GM10248 (cell line): Measurements from ENCODE around the gene CCDC92B.
"Not testable (repeated sequence)": the region's sequence is repeated elsewhere in the genome, so short reads cannot be mapped to it uniquely, and the experiment has no call there.

Source experiments
- CTCF ChIA-PET: fragments of 300-600 bp; sonication (Branson Sonifier 250); formaldehyde crosslinking; extraction: SDS; loops from one replicate; lab custom pipeline; 2021; ENCODE audit warnings: antibody characterized with exemption; lab: Yijun Ruan, JAX
- POLR2A ChIA-PET: fragments of 350-650 bp; sonication (Branson Sonifier 250); formaldehyde crosslinking; extraction: SDS; loops from one replicate; lab custom pipeline; 2020; ENCODE audit warnings: antibody characterized with exemption; lab: Yijun Ruan, JAX
- DNase-seq: peaks from one replicate; pipeline ENCODE4 v3.0.0; 2012; ENCODE audit errors: extremely low spot score
- TF ChIP-seq, protein P1 (sequence below): IDR thresholded peaks from 2 replicates; pipeline ENCODE4 v1.5.1; 2012; ENCODE audit warnings: mild to moderate bottlenecking, low read depth; ENCODE audit errors: extremely low read depth, missing control alignments, control extremely low read depth

Gene CCDC92B

DNA sequence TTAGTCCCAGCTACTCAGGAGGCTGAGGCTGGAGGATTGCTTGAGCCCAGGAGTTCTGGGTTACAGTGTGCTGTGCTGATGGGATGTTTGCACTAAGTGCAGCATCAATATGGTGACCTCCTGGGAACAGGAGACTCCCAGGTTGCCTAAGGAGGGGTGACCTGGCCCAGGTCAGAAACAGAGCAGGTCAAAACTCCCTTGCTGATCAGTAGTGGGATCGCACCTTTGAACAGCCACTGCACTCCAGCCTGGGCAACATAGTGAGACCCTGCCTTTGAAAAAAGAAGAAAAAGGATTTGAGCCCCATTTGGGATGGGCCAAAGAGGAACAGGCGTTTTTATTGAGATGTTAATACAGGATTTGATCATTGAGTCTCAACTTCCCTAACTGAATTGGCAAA is 68.5 kb downstream of the CCDC92B start:
- TF ChIP-seq, protein P1, sequence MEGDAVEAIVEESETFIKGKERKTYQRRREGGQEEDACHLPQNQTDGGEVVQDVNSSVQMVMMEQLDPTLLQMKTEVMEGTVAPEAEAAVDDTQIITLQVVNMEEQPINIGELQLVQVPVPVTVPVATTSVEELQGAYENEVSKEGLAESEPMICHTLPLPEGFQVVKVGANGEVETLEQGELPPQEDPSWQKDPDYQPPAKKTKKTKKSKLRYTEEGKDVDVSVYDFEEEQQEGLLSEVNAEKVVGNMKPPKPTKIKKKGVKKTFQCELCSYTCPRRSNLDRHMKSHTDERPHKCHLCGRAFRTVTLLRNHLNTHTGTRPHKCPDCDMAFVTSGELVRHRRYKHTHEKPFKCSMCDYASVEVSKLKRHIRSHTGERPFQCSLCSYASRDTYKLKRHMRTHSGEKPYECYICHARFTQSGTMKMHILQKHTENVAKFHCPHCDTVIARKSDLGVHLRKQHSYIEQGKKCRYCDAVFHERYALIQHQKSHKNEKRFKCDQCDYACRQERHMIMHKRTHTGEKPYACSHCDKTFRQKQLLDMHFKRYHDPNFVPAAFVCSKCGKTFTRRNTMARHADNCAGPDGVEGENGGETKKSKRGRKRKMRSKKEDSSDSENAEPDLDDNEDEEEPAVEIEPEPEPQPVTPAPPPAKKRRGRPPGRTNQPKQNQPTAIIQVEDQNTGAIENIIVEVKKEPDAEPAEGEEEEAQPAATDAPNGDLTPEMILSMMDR, result no peak
- ChIA-PET POLR2A (no interaction called here), CTCF (interaction anchor here (1.5 kb wide), 1 partner anchor 27 kb away, joined by 3 read pairs; no protein-coding TSS in a partner anchor)
- DNase-seq, result no peak

DNA sequence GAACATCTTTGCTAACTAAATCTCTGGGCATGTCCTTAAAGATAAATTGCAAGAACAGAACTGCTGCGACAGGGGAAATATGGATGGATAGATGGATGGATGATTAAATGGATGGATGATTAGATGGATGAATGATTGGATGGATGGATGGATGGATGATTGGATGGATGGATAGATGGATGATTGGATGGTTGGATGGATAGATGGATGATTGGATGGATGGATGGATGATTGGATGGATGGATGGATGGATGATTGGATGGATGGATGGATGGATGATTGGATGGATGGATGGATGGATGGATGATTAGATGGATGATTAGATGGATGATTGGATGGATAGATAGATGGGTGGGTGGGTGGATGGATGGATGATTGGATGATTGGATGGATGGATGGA is 70.2 kb downstream of the CCDC92B start:
- CTCF ChIA-PET, POLR2A ChIA-PET, DNase-seq: not testable (repeated sequence)
